SK-MEL-5 (cell line): Measurements from ENCODE around the gene KLRC3. TPM values are rescaled to one million over a fixed set of nuclear protein-coding genes. Genes with fewer than 3 reads are reported as not detected.

Source experiments
- DNase-seq: peaks from one replicate; pipeline ENCODE4 v3.0.0-alpha.2; 2016; ENCODE audit warnings: low read depth, low spot score
- in situ Hi-C: cut with HindIII; loops from 2 replicates; pipeline ENCODE4 v1.10.0; 2016; ENCODE audit warnings: low sequenced_read_pairs, high pct_unique_total_duplicates, low pct_unique_long_range_greater_than_20kb
- total RNA-seq: library from RNA; depleted of rRNA; stranded (reverse); fragments of >200 nt; shearing (Covaris generic); gene quantifications from 2 replicates; pipeline ENCODE4 v1.2.3, GENCODE V29; 2014; rRNA removed

KLRC3 gene
- total RNA-seq, 1 experiment from 2014 or later = 0.66 TPM

GRCh38 chr12:10362325-10362724 lies 58.1 kb downstream of the KLRC3 start:
- in situ Hi-C loops = no loop called here
- DNase-seq = no peak

Other genes with a start within 250 kb of the KLRC3 start
- gene OLR1, start 248.5 kb downstream of the KLRC3 start, total RNA-seq = not detected in 2 replicates
- 0.08 TPM in 1 of 2 replicates, not detected in the other for gene TMEM52B, start 241.6 kb downstream of the KLRC3 start, total RNA-seq
- gene GABARAPL1, start 207.7 kb downstream of the KLRC3 start, total RNA-seq = 57.2 and 63.2 TPM in 2 replicates
- gene KLRD1, start 112.7 kb downstream of the KLRC3 start, total RNA-seq = not detected in 2 replicates
- gene KLRK1, start 30.6 kb downstream of the KLRC3 start, total RNA-seq = 0.50 and 1.2 TPM in 2 replicates
- 0.16 TPM in 1 of 2 replicates, not detected in the other for gene KLRC4, start 10.8 kb downstream of the KLRC3 start, total RNA-seq
- gene KLRC2, start 15.4 kb upstream of the KLRC3 start, total RNA-seq = not detected in 2 replicates
- gene KLRC1, start 32.8 kb upstream of the KLRC3 start, total RNA-seq = 0.21 and 0.24 TPM in 2 replicates
- gene EIF2S3B, start 85.3 kb upstream of the KLRC3 start, total RNA-seq = 1.3 and 2.5 TPM in 2 replicates
- 62.0 and 66.9 TPM in 2 replicates for gene MAGOHB, start 193.0 kb upstream of the KLRC3 start, total RNA-seq